Measurements from ENCODE around the gene BMERB1. TPM values are rescaled to one million over a fixed set of nuclear protein-coding genes. Genes with fewer than 3 reads are reported as not detected.
A peak's percentile ranks its signal among the peaks of the same experiment; 100 is the strongest.
"Not testable (repeated sequence)": the region's sequence is repeated elsewhere in the genome, so short reads cannot be mapped to it uniquely, and the experiment has no call there.

BMERB1 gene
- total RNA-seq, 1 donor = 57.2 TPM

- no peaks in the 10 kb centered on the region for H3K27me3 ChIP-seq (ENCODE audit: insufficient read depth, low read length)
- H3K4me2 ChIP-seq (ENCODE audit: insufficient read depth, low read length) = peak overlapping the region; percentile 32
- H3K36me3 ChIP-seq (ENCODE audit: insufficient read depth, low read length) = no peaks in the 10 kb centered on the region
- peaks cover 15% of the 10 kb centered on the region for H4K20me1 ChIP-seq (ENCODE audit: insufficient read depth, low read length)
- H3K9me3 ChIP-seq (ENCODE audit: low read depth, low read length) = no peaks in the 10 kb centered on the region
- TF ChIP-seq, protein P1, sequence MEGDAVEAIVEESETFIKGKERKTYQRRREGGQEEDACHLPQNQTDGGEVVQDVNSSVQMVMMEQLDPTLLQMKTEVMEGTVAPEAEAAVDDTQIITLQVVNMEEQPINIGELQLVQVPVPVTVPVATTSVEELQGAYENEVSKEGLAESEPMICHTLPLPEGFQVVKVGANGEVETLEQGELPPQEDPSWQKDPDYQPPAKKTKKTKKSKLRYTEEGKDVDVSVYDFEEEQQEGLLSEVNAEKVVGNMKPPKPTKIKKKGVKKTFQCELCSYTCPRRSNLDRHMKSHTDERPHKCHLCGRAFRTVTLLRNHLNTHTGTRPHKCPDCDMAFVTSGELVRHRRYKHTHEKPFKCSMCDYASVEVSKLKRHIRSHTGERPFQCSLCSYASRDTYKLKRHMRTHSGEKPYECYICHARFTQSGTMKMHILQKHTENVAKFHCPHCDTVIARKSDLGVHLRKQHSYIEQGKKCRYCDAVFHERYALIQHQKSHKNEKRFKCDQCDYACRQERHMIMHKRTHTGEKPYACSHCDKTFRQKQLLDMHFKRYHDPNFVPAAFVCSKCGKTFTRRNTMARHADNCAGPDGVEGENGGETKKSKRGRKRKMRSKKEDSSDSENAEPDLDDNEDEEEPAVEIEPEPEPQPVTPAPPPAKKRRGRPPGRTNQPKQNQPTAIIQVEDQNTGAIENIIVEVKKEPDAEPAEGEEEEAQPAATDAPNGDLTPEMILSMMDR (IDR thresholded peaks at IDR 0.05; ENCODE audit: extremely low read depth, low read depth, low read length) = no peak
- H3K79me2 ChIP-seq (ENCODE audit: insufficient read depth, low read length) = peaks cover 2% of the 10 kb centered on the region
- peak overlapping the region; percentile 10 for H3K27ac ChIP-seq (ENCODE audit: low read depth, low read length)
- no peak overlapping the region for H2AFZ ChIP-seq (ENCODE audit: low read length)
- DNase-seq (ENCODE audit: insufficient read length, low spot score, missing footprints) = no peak
- peaks cover 21% of the 10 kb centered on the region for H3K4me1 ChIP-seq (ENCODE audit: insufficient read depth, low read length)
- H3K4me3 ChIP-seq (ENCODE audit: insufficient read depth, low read length) = no peak overlapping the region
Measured at GRCh38 chr16:15573274-15573895, 139.0 kb downstream of the BMERB1 start.

GRCh38 chr16:15573896-15574613 lies 139.7 kb downstream of the BMERB1 start:
- not testable (repeated sequence) for DNase-seq (ENCODE audit: insufficient read length, low spot score, missing footprints); H3K36me3 ChIP-seq (ENCODE audit: insufficient read depth, low read length); H2AFZ ChIP-seq (ENCODE audit: low read length); H3K27ac ChIP-seq (ENCODE audit: low read depth, low read length); H3K4me3 ChIP-seq (ENCODE audit: insufficient read depth, low read length); H3K79me2 ChIP-seq (ENCODE audit: insufficient read depth, low read length); H3K9me3 ChIP-seq (ENCODE audit: low read depth, low read length); H3K4me2 ChIP-seq (ENCODE audit: insufficient read depth, low read length); H3K27me3 ChIP-seq (ENCODE audit: insufficient read depth, low read length)
- peaks cover 22% of the 10 kb centered on the region for H4K20me1 ChIP-seq (ENCODE audit: insufficient read depth, low read length)
- peaks cover 21% of the 10 kb centered on the region for H3K4me1 ChIP-seq (ENCODE audit: insufficient read depth, low read length)

- Histone ChIP-seq H3K79me2 (ENCODE audit: insufficient read depth, low read length) (peaks cover 2% of the 10 kb centered on the region), H3K27me3 (ENCODE audit: insufficient read depth, low read length) (no peaks in the 10 kb centered on the region), H4K20me1 (ENCODE audit: insufficient read depth, low read length) (peaks cover 23% of the 10 kb centered on the region), H2AFZ (ENCODE audit: low read length) (no peak overlapping the region), H3K27ac (ENCODE audit: low read depth, low read length) (no peak overlapping the region), H3K36me3 (ENCODE audit: insufficient read depth, low read length) (no peaks in the 10 kb centered on the region), H3K4me3 (ENCODE audit: insufficient read depth, low read length) (no peak overlapping the region), H3K4me2 (ENCODE audit: insufficient read depth, low read length) (no peak overlapping the region), H3K4me1 (ENCODE audit: insufficient read depth, low read length) (peaks cover 21% of the 10 kb centered on the region), H3K9me3 (ENCODE audit: low read depth, low read length) (no peaks in the 10 kb centered on the region)
- TF ChIP-seq, protein P1 (IDR thresholded peaks at IDR 0.05; ENCODE audit: extremely low read depth, low read depth, low read length) = no peak
- no peak for DNase-seq (ENCODE audit: insufficient read length, low spot score, missing footprints)
Measured at GRCh38 chr16:15574614-15574948, 140.2 kb downstream of the BMERB1 start.

DNA sequence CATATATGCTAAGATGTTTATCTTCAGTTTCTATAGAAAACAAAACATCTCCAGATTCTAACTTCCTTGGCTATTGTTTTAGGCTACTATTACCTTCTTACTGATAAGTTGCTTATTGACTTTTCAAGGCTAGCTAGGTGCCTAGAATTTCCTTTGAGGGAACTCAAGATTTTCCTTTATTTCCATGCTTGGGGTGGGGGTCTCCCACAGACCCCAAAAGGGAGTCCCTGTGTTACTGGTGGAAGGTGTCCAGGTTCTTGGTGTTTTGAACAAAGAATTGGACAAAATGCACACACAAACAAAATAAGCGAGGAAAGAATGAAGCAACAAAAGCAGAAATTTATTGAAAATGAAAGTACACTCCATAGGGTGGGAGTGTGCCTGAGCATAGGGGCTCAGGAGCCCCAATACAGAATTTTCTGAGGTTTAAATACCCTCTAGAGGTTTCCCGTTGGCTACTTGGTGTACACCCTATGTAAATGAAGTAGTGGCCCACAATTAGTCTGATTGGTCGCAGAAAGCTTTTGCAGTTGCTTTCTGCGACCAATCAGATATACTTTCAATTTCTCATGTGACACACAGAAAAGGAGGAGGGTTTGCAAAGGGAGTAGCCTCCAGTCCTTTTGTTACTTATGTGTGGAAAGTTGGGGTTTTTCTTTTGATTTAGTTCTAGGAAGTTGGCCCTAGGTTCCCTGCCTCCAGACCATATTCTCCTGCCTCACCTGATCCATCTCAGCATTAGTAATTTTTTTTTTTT lies 141.1 kb downstream of the BMERB1 start:
- no peak overlapping the region for H3K4me2 ChIP-seq (ENCODE audit: insufficient read depth, low read length)
- H3K27ac ChIP-seq (ENCODE audit: low read depth, low read length) = no peak overlapping the region
- H3K4me1 ChIP-seq (ENCODE audit: insufficient read depth, low read length) = peaks cover 21% of the 10 kb centered on the region
- no peak overlapping the region for H2AFZ ChIP-seq (ENCODE audit: low read length)
- TF ChIP-seq, protein P1 (IDR thresholded peaks at IDR 0.05; ENCODE audit: extremely low read depth, low read depth, low read length) = no peak
- H3K27me3 ChIP-seq (ENCODE audit: insufficient read depth, low read length) = no peaks in the 10 kb centered on the region
- DNase-seq (ENCODE audit: insufficient read length, low spot score, missing footprints) = no peak
- peaks cover 23% of the 10 kb centered on the region for H4K20me1 ChIP-seq (ENCODE audit: insufficient read depth, low read length)
- H3K36me3 ChIP-seq (ENCODE audit: insufficient read depth, low read length) = no peaks in the 10 kb centered on the region
- H3K4me3 ChIP-seq (ENCODE audit: insufficient read depth, low read length) = no peak overlapping the region
- no peaks in the 10 kb centered on the region for H3K9me3 ChIP-seq (ENCODE audit: low read depth, low read length)
- peaks cover 2% of the 10 kb centered on the region for H3K79me2 ChIP-seq (ENCODE audit: insufficient read depth, low read length)

Measured in osteoblast (primary cell).